Lung (tissue), 12 donors: Measurements from ENCODE around the gene SLC8A2. TPM values are rescaled to one million over a fixed set of nuclear protein-coding genes. Genes with fewer than 3 reads are reported as not detected.

Experiments used
- ATAC-seq: fragments of 200-7000 bp; cut with Tn5 transposase; one replicate; pipeline ENCODE4 v1.9.1; 2020; ENCODE audit warnings: moderate number of reproducible peaks; ENCODE audit not compliant: insufficient read depth, low FRiP score
- DNase-seq, 3 donors: peaks; one replicate each; pipeline ENCODE4 v3.0.0-alpha.2; 2013 to 2017
- H3K27ac ChIP-seq, 2 donors: one replicate each; pipeline ENCODE4 v1.5.1; 2013; ENCODE audit warnings: mild to moderate bottlenecking in 2 of 2, moderate library complexity in 2 of 2, control low read depth in 1 of 2, inconsistent platforms in 1 of 2, low read depth in 1 of 2, low read length in 1 of 2
- H3K27me3 ChIP-seq, 3 donors: one replicate each; pipeline ENCODE4 v1.5.1; 2013; ENCODE audit warnings: low read length in 2 of 3; ENCODE audit not compliant: control insufficient read depth in 3 of 3, insufficient read depth in 3 of 3
- H3K36me3 ChIP-seq, 4 donors: one replicate each; pipeline ENCODE4 v1.5.1; 2013; ENCODE audit warnings: low read length in 4 of 4, mild to moderate bottlenecking in 1 of 4, moderate library complexity in 1 of 4; ENCODE audit not compliant: control insufficient read depth in 4 of 4, insufficient read depth in 4 of 4
- H3K4me1 ChIP-seq, 5 donors: one replicate each; pipeline ENCODE4 v1.5.1; 2013; ENCODE audit warnings: low read length in 5 of 5, mild to moderate bottlenecking in 2 of 5, moderate library complexity in 1 of 5; ENCODE audit not compliant: control insufficient read depth in 5 of 5, insufficient read depth in 5 of 5
- H3K4me3 ChIP-seq: one replicate; pipeline ENCODE4 v1.5.1; 2013; ENCODE audit warnings: mild to moderate bottlenecking, control low read depth, moderate library complexity
- H3K9ac ChIP-seq, 2 donors: one replicate each; pipeline ENCODE4 v1.5.1; 2013; ENCODE audit warnings: low read length in 2 of 2, control low read depth in 1 of 2; ENCODE audit not compliant: insufficient read depth in 1 of 2
- H3K9me3 ChIP-seq, 4 donors: one replicate each; pipeline ENCODE4 v1.5.1; 2013; ENCODE audit warnings: low read length in 3 of 4, mild to moderate bottlenecking in 1 of 4, moderate library complexity in 1 of 4; ENCODE audit not compliant: control insufficient read depth in 4 of 4, insufficient read depth in 3 of 4
- WGBS, 2 donors: extraction: QIAGEN DNeasy Blood & Tissue Kit; methylation state at CpG; one replicate each; pipeline ENCODE4 v1.1.7; 2013; 5-methylcytosine and 5-hydroxymethylcytosine counted together
- polyA plus RNA-seq, 2 donors: library from polyadenylated mRNA; stranded (reverse); fragments of 200-250 nt; gene quantifications; one replicate each; pipeline ENCODE4 v1.2.1, GENCODE V29; 2013
- total RNA-seq, 2 donors: library from RNA; depleted of rRNA in 1 of 2; stranded (reverse); fragments of >200 nt in 1 of 2; gene quantifications; one replicate each; pipeline ENCODE4 v1.2.1, GENCODE V29; 2014 to 2021
- TF ChIP-seq, protein P1 (sequence below): IDR thresholded peaks from 2 replicates; pipeline ENCODE4 v1.5.1; 2012; ENCODE audit warnings: mild to moderate bottlenecking; ENCODE audit errors: control extremely low read depth, extremely low read depth
- donor health status: control.
- donor health status: control.
- donor health status: Bipolar disorder and iron deficiency.
- donor health status: healthy.
- donor health status: DM: yes; HTN: yes; CAD: no.

Gene SLC8A2
- total and polyA plus RNA-seq, 4 donors = 0.10 to 0.26 (median 0.15) TPM

DNA sequence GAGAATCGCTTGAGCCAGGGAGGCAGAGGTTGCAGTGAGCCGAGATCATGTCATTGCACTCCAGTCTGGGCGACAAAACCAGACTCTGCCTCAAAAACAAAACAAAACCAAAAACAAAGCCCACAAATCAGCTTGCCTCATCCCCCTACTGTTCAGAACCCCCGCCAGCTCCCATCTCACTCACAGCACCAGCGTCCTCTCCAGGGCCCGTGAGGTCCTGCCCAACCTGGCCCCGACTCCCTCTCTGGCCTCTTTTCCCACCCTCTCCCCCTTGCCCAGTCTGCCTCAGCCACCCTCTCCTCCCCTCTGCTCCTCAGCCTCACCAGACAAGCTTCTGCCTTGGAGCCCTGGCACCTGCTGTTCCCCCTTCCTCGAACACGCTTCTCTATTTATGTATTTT lies 3.8 kb downstream of the SLC8A2 start:
- H3K36me3 ChIP-seq = no peaks in the 10 kb centered on the region
- 45 to 49% methylated on average over 9 of the region's 9 CpGs for WGBS, 2 donors
- no peak for DNase-seq
- H3K4me1 ChIP-seq = peaks cover 0 to 12% (median 3%) of the 10 kb centered on the region in 5 donors
- no peak overlapping the region for H3K27ac ChIP-seq
- H3K4me3 ChIP-seq = no peak overlapping the region
- H3K9me3 ChIP-seq = peaks cover 0 to 2% (median 0%) of the 10 kb centered on the region in 4 donors
- no peak overlapping the region for H3K9ac ChIP-seq
- H3K27me3 ChIP-seq = peaks cover 3 to 35% (median 13%) of the 10 kb centered on the region in 3 donors
- TF ChIP-seq, protein P1, sequence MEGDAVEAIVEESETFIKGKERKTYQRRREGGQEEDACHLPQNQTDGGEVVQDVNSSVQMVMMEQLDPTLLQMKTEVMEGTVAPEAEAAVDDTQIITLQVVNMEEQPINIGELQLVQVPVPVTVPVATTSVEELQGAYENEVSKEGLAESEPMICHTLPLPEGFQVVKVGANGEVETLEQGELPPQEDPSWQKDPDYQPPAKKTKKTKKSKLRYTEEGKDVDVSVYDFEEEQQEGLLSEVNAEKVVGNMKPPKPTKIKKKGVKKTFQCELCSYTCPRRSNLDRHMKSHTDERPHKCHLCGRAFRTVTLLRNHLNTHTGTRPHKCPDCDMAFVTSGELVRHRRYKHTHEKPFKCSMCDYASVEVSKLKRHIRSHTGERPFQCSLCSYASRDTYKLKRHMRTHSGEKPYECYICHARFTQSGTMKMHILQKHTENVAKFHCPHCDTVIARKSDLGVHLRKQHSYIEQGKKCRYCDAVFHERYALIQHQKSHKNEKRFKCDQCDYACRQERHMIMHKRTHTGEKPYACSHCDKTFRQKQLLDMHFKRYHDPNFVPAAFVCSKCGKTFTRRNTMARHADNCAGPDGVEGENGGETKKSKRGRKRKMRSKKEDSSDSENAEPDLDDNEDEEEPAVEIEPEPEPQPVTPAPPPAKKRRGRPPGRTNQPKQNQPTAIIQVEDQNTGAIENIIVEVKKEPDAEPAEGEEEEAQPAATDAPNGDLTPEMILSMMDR = no peak
- ATAC-seq = no peak

- Histone ChIP-seq H3K36me3 (no peaks in the 10 kb centered on the region), H3K9ac (no peak overlapping the region), H3K4me1 (peaks cover 0 to 8% (median 0%) of the 10 kb centered on the region in 5 donors), H3K4me3 (no peak overlapping the region), H3K9me3 (peaks cover 0 to 2% (median 0%) of the 10 kb centered on the region in 4 donors), H3K27me3 (peaks cover 0 to 32% (median 11%) of the 10 kb centered on the region in 3 donors), H3K27ac (no peak overlapping the region)
- DNase-seq (no peak), ATAC-seq (no peak)
- TF ChIP-seq, protein P1 = no peak
- 86 to 87% methylated on average over 27 of the region's 27 CpGs for WGBS, 2 donors
Observed at GRCh38 chr19:47465957-47466356, 5.7 kb downstream of the SLC8A2 start.

GRCh38 chr19:47464675-47465419 lies 6.8 kb downstream of the SLC8A2 start:
- WGBS, 2 donors = 68% methylated on average over 10 of the region's 10 CpGs
- Histone ChIP-seq H3K27me3 (peaks cover 0 to 23% (median 13%) of the 10 kb centered on the region in 3 donors), H3K4me1 (peaks cover 0 to 8% (median 0%) of the 10 kb centered on the region in 5 donors), H3K4me3 (no peak overlapping the region), H3K9me3 (peaks cover 0 to 2% (median 0%) of the 10 kb centered on the region in 4 donors), H3K9ac (no peak overlapping the region), H3K27ac (no peak overlapping the region), H3K36me3 (no peaks in the 10 kb centered on the region)
- no peak for ATAC-seq
- TF ChIP-seq, protein P1 = no peak
- DNase-seq = no peak
